Left ventricle myocardium inferior (tissue), 1 donor: ENCODE measurements around the gene VTI1A. TPM values are rescaled to one million over a fixed set of nuclear protein-coding genes. Genes with fewer than 3 reads are reported as not detected.

Experiments used
- DNase-seq: peaks from one replicate; pipeline ENCODE4 v3.0.0-alpha.2; 2020
- H3K27ac ChIP-seq: fragments of 200-600 bp; replicated peaks from 2 replicates; pipeline ENCODE4 v1.8.0; 2021
- H3K27me3 ChIP-seq: fragments of 200-600 bp; 2 replicates; pipeline ENCODE4 v1.8.0; 2021; ENCODE audit warnings: low read depth
- H3K36me3 ChIP-seq: fragments of 200-600 bp; 2 replicates; pipeline ENCODE4 v1.8.0; 2021
- H3K4me1 ChIP-seq: fragments of 200-600 bp; 2 replicates; pipeline ENCODE4 v1.8.0; 2021
- H3K4me3 ChIP-seq: fragments of 200-600 bp; 2 replicates; pipeline ENCODE4 v1.8.0; 2021; ENCODE audit warnings: mild to moderate bottlenecking, moderate library complexity
- H3K9me3 ChIP-seq: fragments of 200-600 bp; replicated peaks from 2 replicates; pipeline ENCODE4 v1.8.0; 2021
- intact Hi-C: fragments of 100-400 bp; cut with micrococcal nuclease; formaldehyde crosslinking; loops from one replicate; pipeline ENCODE4 v1.11.0; 2022
- total RNA-seq: library from RNA; stranded (reverse); fragmentation: NEBNext Ultra II Directional; extraction: Animal tissue kit (Norgen Biotek cat#: 25700); gene quantifications from one replicate; pipeline ENCODE4 v1.2.1, GENCODE V29; 2021
- TF ChIP-seq, protein P1 (sequence below): fragments of 200-600 bp; IDR thresholded peaks from 2 replicates; pipeline ENCODE4 v1.8.0; 2021; ENCODE audit warnings: antibody characterized with exemption, mild to moderate bottlenecking, borderline replicate concordance
- donor health status: DM: no; HTN: yes; CAD: no; lungs with severe emphysema.

The VTI1A gene
- total RNA-seq, 1 donor from 2014 or later = 20.5 TPM

GRCh38 chr10:112803961-112804401 lies 357.0 kb downstream of the VTI1A start:
- Histone ChIP-seq H3K36me3 (no peaks in the 10 kb centered on the region), H3K9me3 (no peaks in the 10 kb centered on the region), H3K4me3 (no peak overlapping the region), H3K27me3 (no peaks in the 10 kb centered on the region), H3K4me1 (no peaks in the 10 kb centered on the region), H3K27ac (no peak overlapping the region)
- intact Hi-C loops = no loop called here
- TF ChIP-seq, protein P1, sequence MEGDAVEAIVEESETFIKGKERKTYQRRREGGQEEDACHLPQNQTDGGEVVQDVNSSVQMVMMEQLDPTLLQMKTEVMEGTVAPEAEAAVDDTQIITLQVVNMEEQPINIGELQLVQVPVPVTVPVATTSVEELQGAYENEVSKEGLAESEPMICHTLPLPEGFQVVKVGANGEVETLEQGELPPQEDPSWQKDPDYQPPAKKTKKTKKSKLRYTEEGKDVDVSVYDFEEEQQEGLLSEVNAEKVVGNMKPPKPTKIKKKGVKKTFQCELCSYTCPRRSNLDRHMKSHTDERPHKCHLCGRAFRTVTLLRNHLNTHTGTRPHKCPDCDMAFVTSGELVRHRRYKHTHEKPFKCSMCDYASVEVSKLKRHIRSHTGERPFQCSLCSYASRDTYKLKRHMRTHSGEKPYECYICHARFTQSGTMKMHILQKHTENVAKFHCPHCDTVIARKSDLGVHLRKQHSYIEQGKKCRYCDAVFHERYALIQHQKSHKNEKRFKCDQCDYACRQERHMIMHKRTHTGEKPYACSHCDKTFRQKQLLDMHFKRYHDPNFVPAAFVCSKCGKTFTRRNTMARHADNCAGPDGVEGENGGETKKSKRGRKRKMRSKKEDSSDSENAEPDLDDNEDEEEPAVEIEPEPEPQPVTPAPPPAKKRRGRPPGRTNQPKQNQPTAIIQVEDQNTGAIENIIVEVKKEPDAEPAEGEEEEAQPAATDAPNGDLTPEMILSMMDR = no peak
- no peak for DNase-seq

- no peak overlapping the region for H3K27ac ChIP-seq
- TF ChIP-seq, protein P1 = no peak
- no peak for DNase-seq
- no peaks in the 10 kb centered on the region for H3K36me3 ChIP-seq
- no peaks in the 10 kb centered on the region for H3K4me1 ChIP-seq
- H3K9me3 ChIP-seq = no peaks in the 10 kb centered on the region
- intact Hi-C loops = no loop called here
- H3K27me3 ChIP-seq = no peaks in the 10 kb centered on the region
- H3K4me3 ChIP-seq = no peak overlapping the region
Observed at GRCh38 chr10:112805254-112805590, 358.2 kb downstream of the VTI1A start.

GRCh38 chr10:112805701-112806100 lies 358.7 kb downstream of the VTI1A start:
- intact Hi-C loops = no loop called here
- Histone ChIP-seq H3K27me3 (no peaks in the 10 kb centered on the region), H3K36me3 (no peaks in the 10 kb centered on the region), H3K4me3 (no peak overlapping the region), H3K27ac (no peak overlapping the region), H3K4me1 (no peaks in the 10 kb centered on the region), H3K9me3 (no peaks in the 10 kb centered on the region)
- no peak for DNase-seq
- TF ChIP-seq, protein P1 = no peak

DNA sequence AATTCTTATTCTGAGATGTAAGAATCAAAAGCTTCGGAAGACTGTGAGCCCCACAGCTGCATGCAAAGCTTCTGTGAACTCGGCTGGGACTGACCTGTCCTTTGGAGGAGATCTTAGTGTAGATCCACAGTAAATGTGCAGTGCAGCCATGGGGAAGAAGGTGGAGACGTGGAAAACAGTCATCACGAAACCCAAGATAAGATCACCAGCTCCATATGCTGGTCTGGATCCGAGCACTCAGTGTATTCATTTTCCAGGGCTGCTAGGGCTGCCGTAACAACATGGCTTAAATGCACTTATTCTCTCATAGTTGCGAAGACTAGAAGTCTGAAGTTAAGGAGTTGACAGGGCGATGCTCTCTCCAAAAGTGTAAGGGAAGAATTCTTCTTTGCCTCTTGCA lies 360.0 kb downstream of the VTI1A start:
- Histone ChIP-seq H3K4me1 (no peaks in the 10 kb centered on the region), H3K9me3 (no peaks in the 10 kb centered on the region), H3K27me3 (no peaks in the 10 kb centered on the region), H3K27ac (no peak overlapping the region), H3K36me3 (no peaks in the 10 kb centered on the region), H3K4me3 (no peak overlapping the region)
- no peak for DNase-seq
- intact Hi-C loops = no loop called here
- TF ChIP-seq, protein P1 = no peak

- Histone ChIP-seq H3K9me3 (no peaks in the 10 kb centered on the region), H3K27me3 (no peaks in the 10 kb centered on the region), H3K36me3 (no peaks in the 10 kb centered on the region), H3K27ac (no peak overlapping the region), H3K4me1 (no peaks in the 10 kb centered on the region), H3K4me3 (no peak overlapping the region)
- intact Hi-C loops = no loop called here
- DNase-seq = no peak
- TF ChIP-seq, protein P1 = no peak
Observed at GRCh38 chr10:112809736-112810135, 362.7 kb downstream of the VTI1A start.

GRCh38 chr10:112810711-112811151 lies 363.7 kb downstream of the VTI1A start:
- Histone ChIP-seq H3K27me3 (no peaks in the 10 kb centered on the region), H3K4me3 (no peak overlapping the region), H3K36me3 (peaks cover 2% of the 10 kb centered on the region), H3K9me3 (no peaks in the 10 kb centered on the region), H3K27ac (no peak overlapping the region), H3K4me1 (no peaks in the 10 kb centered on the region)
- TF ChIP-seq, protein P1 = no peak
- DNase-seq = no peak
- intact Hi-C loops = no loop called here
